Measurements from ENCODE around the gene PLAU. TPM values are rescaled to one million over a fixed set of nuclear protein-coding genes. Genes with fewer than 3 reads are reported as not detected.

PLAU gene
- total RNA-seq, 2 experiments from 2014 or later = 0.74 to 2.0 TPM

- Histone ChIP-seq H4K20me1 (ENCODE audit: insufficient read depth, low read length) (no peaks in the 10 kb centered on the region), H3K27ac (ENCODE audit: low read depth, low read length, poor library complexity, severe bottlenecking) (no peak overlapping the region), H3K4me3 (ENCODE audit: low read depth, low read length, poor library complexity, severe bottlenecking) (peak overlapping the region; percentile 68), H3K36me3 (ENCODE audit: insufficient read depth, low read length) (no peaks in the 10 kb centered on the region), H3K79me2 (ENCODE audit: insufficient read depth, low read depth, low read length) (no peaks in the 10 kb centered on the region), H3K9me3 (ENCODE audit: low read length) (no peaks in the 10 kb centered on the region), H2AFZ (ENCODE audit: low read length) (peak overlapping the region; percentile 58; the same call in 1 of the 2 replicates), H3K9me2 (ENCODE audit: insufficient read depth, low read length) (no peaks in the 10 kb centered on the region), H3K4me1 (ENCODE audit: insufficient read depth, low read length, poor library complexity, severe bottlenecking) (peaks cover 39% of the 10 kb centered on the region), H3K4me2 (ENCODE audit: low read length) (peak overlapping the region; percentile 63)
- intact Hi-C loops (cut with micrococcal nuclease; ENCODE audit: unreplicated experiment) = no loop called here
- TF ChIP-seq EZH2phosphoT487 (IDR thresholded peaks at IDR 0.05; ENCODE audit: borderline replicate concordance, low read depth, low read length) (no peak), CTCF (conservative IDR thresholded peaks at IDR 0.05; ENCODE audit: low read length) (no peak)
- no peak for DNase-seq (ENCODE audit: low spot score)
- ChIA-PET CTCF (ENCODE audit: unreplicated experiment) (no interaction called here), POLR2A (no interaction called here)
- no TSS peak for BruUV-seq (replicated peaks)
Measured at GRCh38 chr10:73911553-73912004, 647 bp downstream of the PLAU start.

DNA sequence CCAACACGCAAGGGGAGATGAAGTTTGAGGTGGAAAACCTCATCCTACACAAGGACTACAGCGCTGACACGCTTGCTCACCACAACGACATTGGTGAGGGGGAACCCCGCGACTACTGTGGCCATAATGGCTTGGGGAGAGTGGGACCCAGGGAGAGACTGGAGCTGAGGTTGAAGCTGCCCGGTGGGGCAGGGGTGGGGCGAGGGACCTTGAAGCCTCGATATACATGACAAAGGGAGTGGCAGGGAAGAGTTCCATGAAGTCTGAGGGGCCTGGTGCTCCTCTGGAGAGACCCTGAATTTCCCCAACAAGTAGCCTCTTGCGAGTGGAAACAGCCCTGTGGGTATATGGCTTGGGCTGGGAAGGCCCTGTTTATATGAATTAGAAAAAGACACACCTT is 3.1 kb downstream of the PLAU start:
- no peaks in the 10 kb centered on the region for H3K79me2 ChIP-seq (ENCODE audit: insufficient read depth, low read depth, low read length)
- H3K36me3 ChIP-seq (ENCODE audit: insufficient read depth, low read length) = no peaks in the 10 kb centered on the region
- CTCF ChIA-PET (ENCODE audit: unreplicated experiment) = interaction anchor here (0.6 kb wide), 1 partner anchor 30 kb away, joined by 3 read pairs; no protein-coding TSS in a partner anchor
- no peaks in the 10 kb centered on the region for H4K20me1 ChIP-seq (ENCODE audit: insufficient read depth, low read length)
- no peak for DNase-seq (ENCODE audit: low spot score)
- no peak overlapping the region for H3K4me2 ChIP-seq (ENCODE audit: low read length)
- no TSS peak for BruUV-seq (replicated peaks)
- POLR2A ChIA-PET = no interaction called here
- H2AFZ ChIP-seq (ENCODE audit: low read length) = no peak overlapping the region
- no peaks in the 10 kb centered on the region for H3K9me2 ChIP-seq (ENCODE audit: insufficient read depth, low read length)
- H3K4me1 ChIP-seq (ENCODE audit: insufficient read depth, low read length, poor library complexity, severe bottlenecking) = peaks cover 26% of the 10 kb centered on the region
- H3K27ac ChIP-seq (ENCODE audit: low read depth, low read length, poor library complexity, severe bottlenecking) = no peak overlapping the region
- intact Hi-C loops (cut with micrococcal nuclease; ENCODE audit: unreplicated experiment) = no loop called here
- H3K4me3 ChIP-seq (ENCODE audit: low read depth, low read length, poor library complexity, severe bottlenecking) = no peak overlapping the region
- H3K9me3 ChIP-seq (ENCODE audit: low read length) = no peaks in the 10 kb centered on the region
- TF ChIP-seq CTCF (conservative IDR thresholded peaks at IDR 0.05; ENCODE audit: low read length) (no peak), EZH2phosphoT487 (IDR thresholded peaks at IDR 0.05; ENCODE audit: borderline replicate concordance, low read depth, low read length) (no peak)

- CTCF ChIA-PET (ENCODE audit: unreplicated experiment) = no interaction called here
- intact Hi-C loops (cut with micrococcal nuclease; ENCODE audit: unreplicated experiment) = no loop called here
- no peaks in the 10 kb centered on the region for H3K9me2 ChIP-seq (ENCODE audit: insufficient read depth, low read length)
- POLR2A ChIA-PET = interaction anchor here (0.6 kb wide), 1 partner anchor 43 kb away, joined by 6 read pairs; no protein-coding TSS in a partner anchor
- peaks cover 23% of the 10 kb centered on the region for H3K4me1 ChIP-seq (ENCODE audit: insufficient read depth, low read length, poor library complexity, severe bottlenecking)
- DNase-seq (ENCODE audit: low spot score) = no peak
- no peak overlapping the region for H3K27ac ChIP-seq (ENCODE audit: low read depth, low read length, poor library complexity, severe bottlenecking)
- no peak overlapping the region for H3K4me3 ChIP-seq (ENCODE audit: low read depth, low read length, poor library complexity, severe bottlenecking)
- TF ChIP-seq EZH2phosphoT487 (IDR thresholded peaks at IDR 0.05; ENCODE audit: borderline replicate concordance, low read depth, low read length) = no peak
- no peak for TF ChIP-seq CTCF (conservative IDR thresholded peaks at IDR 0.05; ENCODE audit: low read length)
- H3K4me2 ChIP-seq (ENCODE audit: low read length) = no peak overlapping the region
- no peaks in the 10 kb centered on the region for H3K79me2 ChIP-seq (ENCODE audit: insufficient read depth, low read depth, low read length)
- BruUV-seq (replicated peaks) = no TSS peak
- H4K20me1 ChIP-seq (ENCODE audit: insufficient read depth, low read length) = no peaks in the 10 kb centered on the region
- H2AFZ ChIP-seq (ENCODE audit: low read length) = no peak overlapping the region
- H3K9me3 ChIP-seq (ENCODE audit: low read length) = no peaks in the 10 kb centered on the region
- H3K36me3 ChIP-seq (ENCODE audit: insufficient read depth, low read length) = no peaks in the 10 kb centered on the region
Measured at GRCh38 chr10:73915206-73915851, 4.4 kb downstream of the PLAU start.

Data from OCI-LY7 (cell line).